ENCODE data around the gene IL16. TPM values are rescaled to one million over a fixed set of nuclear protein-coding genes. Genes with fewer than 3 reads are reported as not detected.

IL16 gene
- total RNA-seq, 1 experiment from 2014 or later: not detected

DNA sequence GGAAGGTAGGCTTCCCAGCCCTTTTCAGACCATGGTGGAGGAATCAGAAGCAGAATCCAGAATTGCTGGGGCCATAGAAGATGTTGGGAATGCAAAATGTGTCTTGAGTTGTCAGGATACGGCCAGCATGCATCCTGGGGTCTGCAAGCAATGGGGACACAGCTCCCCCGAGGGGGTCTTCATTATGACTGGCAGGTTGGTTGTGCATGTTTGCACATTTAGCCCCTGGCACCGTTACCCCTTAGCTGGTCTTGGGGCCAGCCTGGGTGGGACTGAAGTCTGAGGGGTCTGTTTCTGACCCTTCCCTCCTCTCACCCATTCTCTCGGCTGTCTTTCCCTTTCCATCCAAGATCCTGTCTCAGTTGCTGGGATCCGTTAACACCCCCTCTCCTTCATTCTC lies 76.5 kb downstream of the IL16 start:
- Histone ChIP-seq H3K9me3 (replicated peaks) (no peaks in the 10 kb centered on the region), H3K27ac (no peak overlapping the region), H3K27me3 (replicated peaks) (no peaks in the 10 kb centered on the region), H3K4me1 (replicated peaks) (peaks cover 7% of the 10 kb centered on the region; the same call in 1 of the 2 replicates), H3K4me3 (no peak overlapping the region), H3K36me3 (no peaks in the 10 kb centered on the region)
- DNase-seq (ENCODE audit: low read depth in 1 of 2, low spot score in 2 of 2): no peak

DNA sequence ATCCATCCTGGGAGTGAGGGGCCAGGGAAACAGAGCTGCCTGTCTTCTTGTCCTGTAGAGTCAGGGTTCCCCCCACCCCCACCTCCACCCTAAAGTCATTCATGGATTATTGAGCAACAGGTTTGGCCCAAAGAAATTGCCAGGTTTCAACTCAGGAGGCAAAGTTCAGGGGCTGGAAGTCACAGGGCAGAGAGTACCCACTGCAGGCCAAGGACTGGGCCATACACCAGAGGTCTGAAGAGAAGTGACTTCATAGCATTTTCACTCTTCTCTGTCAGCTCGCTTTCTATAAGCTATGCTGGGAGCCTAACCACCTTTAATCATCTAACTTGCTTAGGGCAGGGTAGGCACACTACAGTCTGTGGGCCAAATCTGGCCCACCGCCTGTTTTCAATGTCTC lies 77.2 kb downstream of the IL16 start:
- Histone ChIP-seq H3K36me3 (no peaks in the 10 kb centered on the region), H3K4me1 (replicated peaks) (peaks cover 7% of the 10 kb centered on the region; the same call in 1 of the 2 replicates), H3K27me3 (replicated peaks) (no peaks in the 10 kb centered on the region), H3K27ac (no peak overlapping the region), H3K4me3 (no peak overlapping the region), H3K9me3 (replicated peaks) (no peaks in the 10 kb centered on the region)
- no peak for DNase-seq (ENCODE audit: low read depth in 1 of 2, low spot score in 2 of 2)

DNA sequence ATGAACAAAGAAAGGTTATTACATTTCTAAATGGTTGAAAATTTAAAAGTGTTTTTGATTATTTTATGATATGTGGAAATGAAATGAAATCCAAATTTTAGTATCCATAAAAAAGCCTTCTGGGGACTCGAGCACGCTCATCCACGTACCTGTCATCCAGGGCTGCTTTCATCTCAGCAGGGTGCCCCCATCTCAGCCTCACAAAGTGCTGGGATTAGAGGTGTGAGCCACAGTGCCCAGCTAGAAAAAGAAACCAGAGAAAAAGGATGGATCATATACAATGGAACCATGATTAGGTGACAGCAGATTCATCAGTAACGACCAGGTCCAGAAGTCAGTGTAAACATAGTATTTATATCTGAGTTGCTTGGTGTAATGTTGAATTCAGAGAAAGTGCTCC lies 77.6 kb downstream of the IL16 start:
- peaks cover 7% of the 10 kb centered on the region; the same call in 1 of the 2 replicates for H3K4me1 ChIP-seq (replicated peaks)
- DNase-seq (ENCODE audit: low read depth in 1 of 2, low spot score in 2 of 2): no peak
- no peak overlapping the region for H3K4me3 ChIP-seq
- no peaks in the 10 kb centered on the region for H3K36me3 ChIP-seq
- H3K27me3 ChIP-seq (replicated peaks): no peaks in the 10 kb centered on the region
- H3K27ac ChIP-seq: no peak overlapping the region
- H3K9me3 ChIP-seq (replicated peaks): no peaks in the 10 kb centered on the region

DNA sequence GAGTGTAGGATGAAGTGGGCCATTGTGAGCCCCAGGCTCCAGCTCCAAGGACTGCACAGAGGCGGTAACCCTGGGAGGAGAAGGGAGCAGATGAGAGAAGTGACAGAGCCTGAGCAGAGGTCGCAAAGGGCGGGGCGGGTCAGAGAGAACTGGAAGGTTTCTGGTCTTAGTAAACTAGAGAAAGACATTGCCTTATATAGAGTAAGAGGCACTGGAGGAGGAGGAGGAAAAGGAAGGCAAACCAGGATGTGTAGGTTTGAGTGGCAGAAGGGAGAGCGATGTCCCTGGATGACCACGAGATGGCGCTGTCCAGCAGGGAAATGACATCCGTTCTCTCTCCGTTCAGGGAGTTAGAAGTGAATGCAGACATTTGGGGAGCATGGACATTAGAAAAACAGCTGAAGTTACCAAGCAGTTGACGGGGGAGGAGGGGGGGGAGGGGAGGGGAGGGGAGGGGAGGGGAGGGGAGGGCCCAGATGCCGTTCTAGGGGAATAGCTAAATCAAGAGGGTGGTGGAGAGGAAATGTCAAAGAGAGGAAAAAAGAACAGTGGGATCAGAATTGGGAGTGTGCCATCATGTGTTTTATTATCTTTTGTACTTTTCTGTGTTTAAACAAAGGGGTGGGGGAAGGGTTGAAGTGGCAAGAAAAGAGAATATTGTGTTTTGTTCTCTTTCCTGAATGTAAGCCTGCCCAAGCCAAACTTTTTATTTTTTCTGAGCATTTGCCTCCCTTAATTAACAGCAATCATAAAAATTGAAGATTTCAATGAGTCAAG lies 78.4 kb downstream of the IL16 start:
- no peak overlapping the region for H3K27ac ChIP-seq
- peak; percentile 67 to 75 for DNase-seq (ENCODE audit: low read depth in 1 of 2, low spot score in 2 of 2)
- H3K4me1 ChIP-seq (replicated peaks): peaks cover 13% of the 10 kb centered on the region
- H3K9me3 ChIP-seq (replicated peaks): no peaks in the 10 kb centered on the region
- no peaks in the 10 kb centered on the region for H3K27me3 ChIP-seq (replicated peaks)
- H3K36me3 ChIP-seq: no peaks in the 10 kb centered on the region
- H3K4me3 ChIP-seq: no peak overlapping the region

DNA sequence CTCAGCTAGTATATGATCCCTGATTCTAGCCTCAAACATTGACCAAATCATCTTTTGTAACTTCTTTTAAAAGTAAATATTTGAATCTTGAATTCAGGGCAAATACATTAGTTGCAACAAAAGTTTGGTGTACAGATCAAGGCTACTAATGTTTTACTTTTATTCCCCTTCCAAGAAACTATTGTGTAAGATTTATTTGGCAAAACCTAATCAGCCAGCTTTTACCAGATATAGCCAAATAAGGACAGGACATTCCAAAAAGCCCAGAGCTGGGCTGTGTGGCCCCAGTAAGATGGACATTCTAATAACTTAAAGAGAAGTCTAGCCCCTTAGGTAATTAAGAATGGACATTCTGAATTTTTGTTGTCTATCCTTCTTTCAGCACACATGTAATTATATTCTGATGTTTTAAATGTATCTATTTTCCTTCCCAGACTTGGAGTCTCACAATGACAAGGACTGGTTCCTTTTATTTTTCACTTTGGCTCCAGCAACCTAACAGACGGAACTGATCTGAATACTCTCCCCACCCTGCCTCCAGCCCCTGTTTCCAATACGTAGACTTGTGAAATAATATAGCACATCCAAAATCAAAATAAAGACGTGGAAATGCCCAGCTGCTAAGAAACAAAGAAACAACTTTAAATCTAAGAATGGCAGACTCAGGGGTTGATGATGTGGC lies 79.2 kb downstream of the IL16 start:
- no peaks in the 10 kb centered on the region for H3K9me3 ChIP-seq (replicated peaks)
- H3K4me3 ChIP-seq: no peak overlapping the region
- H3K27me3 ChIP-seq (replicated peaks): no peaks in the 10 kb centered on the region
- DNase-seq (ENCODE audit: low read depth in 1 of 2, low spot score in 2 of 2): no peak
- no peak overlapping the region for H3K27ac ChIP-seq
- peaks cover 18% of the 10 kb centered on the region for H3K4me1 ChIP-seq (replicated peaks)
- no peaks in the 10 kb centered on the region for H3K36me3 ChIP-seq

DNA sequence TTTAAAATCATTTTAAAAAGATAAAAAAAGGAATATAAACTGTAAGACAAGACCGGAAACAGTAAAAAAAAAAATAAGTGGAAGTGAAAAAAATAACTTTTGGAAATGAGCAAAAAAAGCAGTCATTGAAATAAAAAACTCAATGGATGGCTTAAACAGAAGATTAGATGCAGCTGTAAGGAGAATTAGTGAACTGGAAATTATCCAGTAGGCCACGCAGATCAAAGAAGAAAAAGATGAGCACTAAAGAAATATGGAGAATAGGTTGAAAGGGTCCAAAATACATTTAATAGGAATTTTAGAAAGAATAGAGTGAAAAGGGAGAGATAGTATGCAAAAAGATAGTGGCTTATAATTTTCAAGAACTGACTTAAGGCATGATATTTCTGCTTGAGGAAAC lies 80.3 kb downstream of the IL16 start:
- Histone ChIP-seq H3K36me3 (no peaks in the 10 kb centered on the region), H3K4me3 (no peak overlapping the region), H3K9me3 (replicated peaks) (no peaks in the 10 kb centered on the region), H3K27me3 (replicated peaks) (no peaks in the 10 kb centered on the region), H3K27ac (no peak overlapping the region), H3K4me1 (replicated peaks) (peaks cover 18% of the 10 kb centered on the region)
- DNase-seq (ENCODE audit: low read depth in 1 of 2, low spot score in 2 of 2): no peak

DNA sequence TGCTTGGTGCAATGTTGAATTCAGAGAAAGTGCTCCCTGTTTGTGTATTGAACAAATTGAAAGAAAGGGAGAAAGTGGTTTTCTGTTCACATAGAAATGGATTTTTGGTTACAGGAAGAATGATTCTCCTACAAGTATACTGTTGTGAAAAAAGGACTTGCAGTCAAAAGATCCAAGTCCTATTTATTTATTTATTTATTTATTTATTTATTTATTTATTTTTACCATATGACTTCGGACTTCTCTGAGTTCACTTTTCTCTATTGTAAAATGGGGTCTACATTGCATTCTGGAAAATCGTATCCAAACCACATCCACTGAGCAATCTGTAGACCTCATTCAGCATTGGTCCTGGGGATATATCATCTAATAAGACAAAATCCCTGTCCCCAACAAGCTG lies 81.2 kb downstream of the IL16 start:
- no peak for DNase-seq (ENCODE audit: low read depth in 1 of 2, low spot score in 2 of 2)
- peaks cover 18% of the 10 kb centered on the region for H3K4me1 ChIP-seq (replicated peaks)
- no peaks in the 10 kb centered on the region for H3K27me3 ChIP-seq (replicated peaks)
- H3K4me3 ChIP-seq: no peak overlapping the region
- no peaks in the 10 kb centered on the region for H3K36me3 ChIP-seq
- H3K9me3 ChIP-seq (replicated peaks): no peaks in the 10 kb centered on the region
- no peak overlapping the region for H3K27ac ChIP-seq

DNA sequence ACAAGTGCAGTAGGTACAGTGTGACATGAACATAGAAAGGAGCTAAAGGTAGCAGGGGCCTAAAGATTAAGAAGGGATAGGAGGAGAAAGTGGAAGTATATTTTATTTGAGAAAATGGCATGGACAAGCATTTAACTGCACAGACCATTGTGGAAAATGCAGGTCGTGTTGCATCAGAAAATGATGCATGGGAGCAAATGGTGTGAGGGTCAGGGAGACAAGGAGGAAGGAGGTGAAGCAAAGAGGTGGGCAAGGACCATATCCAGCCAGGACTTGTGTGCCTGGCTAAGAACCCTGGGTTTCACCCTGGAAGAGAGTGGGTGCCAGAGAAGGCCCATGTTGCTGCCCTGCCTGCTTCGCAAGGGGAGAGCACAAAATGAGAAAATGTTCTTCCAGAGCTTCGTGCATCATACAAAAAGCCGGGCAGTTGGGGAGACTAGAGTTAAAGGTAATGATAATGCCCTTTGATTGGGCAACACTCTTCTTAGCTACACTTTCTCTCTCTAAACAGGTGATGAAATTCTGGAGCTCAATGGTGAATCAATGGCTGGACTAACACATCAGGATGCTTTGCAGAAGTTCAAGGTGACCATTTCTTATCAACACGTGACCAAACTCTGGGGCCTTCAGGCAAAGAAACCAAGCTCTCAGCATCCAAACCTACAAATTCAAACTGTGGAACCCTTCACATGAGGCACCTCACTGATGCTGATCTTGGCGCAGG lies 81.8 kb downstream of the IL16 start:
- no peaks in the 10 kb centered on the region for H3K9me3 ChIP-seq (replicated peaks)
- peak in 1 of 2 experiments; percentile 15 for DNase-seq (ENCODE audit: low read depth in 1 of 2, low spot score in 2 of 2)
- H3K36me3 ChIP-seq: no peaks in the 10 kb centered on the region
- peaks cover 18% of the 10 kb centered on the region for H3K4me1 ChIP-seq (replicated peaks)
- H3K4me3 ChIP-seq: no peak overlapping the region
- no peak overlapping the region for H3K27ac ChIP-seq
- H3K27me3 ChIP-seq (replicated peaks): no peaks in the 10 kb centered on the region

DNA sequence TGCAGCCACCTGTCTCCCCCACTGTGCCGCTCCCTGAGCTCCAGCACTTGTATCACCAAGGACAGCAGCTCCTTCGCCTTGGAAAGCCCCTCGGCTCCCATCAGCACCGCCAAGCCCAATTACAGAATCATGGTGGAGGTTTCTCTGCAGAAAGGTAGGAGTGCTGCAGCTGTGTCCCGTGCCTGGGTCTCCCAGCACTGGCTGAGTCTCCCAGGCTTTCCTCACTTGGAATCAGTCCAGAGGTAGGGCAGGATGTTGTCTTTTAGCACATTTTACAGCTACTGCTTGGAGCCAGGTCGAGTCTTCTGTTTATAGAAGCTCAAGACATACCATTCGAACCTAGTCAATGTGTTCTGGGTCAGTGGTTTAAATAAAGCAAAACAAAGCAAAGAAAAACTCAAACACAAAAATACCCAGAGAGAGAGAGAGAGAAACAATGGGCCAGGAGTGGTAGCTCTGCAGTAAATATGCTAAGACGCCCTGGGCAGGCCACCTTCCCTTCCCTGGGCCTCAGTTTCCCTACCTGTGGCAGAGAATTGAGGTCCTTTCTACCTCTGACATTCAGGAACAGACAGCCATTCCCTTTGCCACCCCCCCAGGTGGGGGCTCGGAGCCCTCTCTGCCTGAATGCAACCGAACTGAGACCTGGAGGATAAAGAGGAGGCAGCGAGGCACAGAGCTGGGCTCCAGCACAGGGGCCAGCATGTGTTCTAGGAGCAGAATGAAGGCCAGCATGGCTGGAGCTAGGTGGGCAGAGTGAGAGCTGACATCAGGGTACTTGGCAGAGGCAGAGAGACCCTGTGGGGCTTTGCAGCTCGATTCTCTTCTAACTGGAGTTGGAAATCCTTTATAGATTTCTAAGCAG lies 83.2 kb downstream of the IL16 start:
- peak; percentile 60 to 61 for DNase-seq (ENCODE audit: low read depth in 1 of 2, low spot score in 2 of 2)
- Histone ChIP-seq H3K4me3 (no peak overlapping the region), H3K4me1 (replicated peaks) (peaks cover 18% of the 10 kb centered on the region), H3K36me3 (no peaks in the 10 kb centered on the region), H3K27ac (no peak overlapping the region), H3K9me3 (replicated peaks) (no peaks in the 10 kb centered on the region), H3K27me3 (replicated peaks) (no peaks in the 10 kb centered on the region)

DNA sequence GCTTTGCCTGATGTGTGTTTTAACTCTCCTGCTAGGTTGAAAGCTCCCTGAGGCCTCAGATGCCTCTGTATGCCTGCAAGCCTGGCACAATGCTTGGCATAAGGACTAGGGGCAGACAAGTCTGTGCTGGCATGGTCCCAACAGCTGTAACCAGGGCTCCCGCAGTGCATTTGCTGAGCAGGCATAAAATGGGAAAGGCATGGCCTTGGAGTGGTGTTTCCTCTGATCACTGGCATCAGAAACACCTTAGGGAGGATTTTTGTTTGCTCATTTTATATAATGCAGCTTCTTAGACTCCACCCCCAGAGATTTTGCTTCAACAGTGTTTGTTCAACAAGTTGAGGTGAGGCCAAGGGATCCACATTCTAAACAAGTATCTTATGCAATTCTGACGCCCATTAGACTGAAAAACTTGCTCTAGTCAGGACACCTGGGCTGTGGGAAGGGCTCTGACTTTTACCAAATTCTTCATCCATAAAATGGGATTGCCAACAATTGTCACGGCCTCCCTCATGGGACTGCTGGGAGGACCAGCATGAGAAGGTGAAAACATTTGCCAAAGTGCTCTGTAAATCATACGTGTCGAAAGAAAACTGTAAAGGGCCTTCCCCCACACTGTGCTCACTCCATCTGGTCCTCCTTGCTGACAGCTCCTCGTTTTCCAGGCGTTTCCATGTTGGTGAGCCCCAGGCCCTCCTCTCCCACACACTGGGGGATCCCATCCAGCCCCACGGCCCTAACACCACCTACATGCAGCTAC lies 84.2 kb downstream of the IL16 start:
- Histone ChIP-seq H3K9me3 (replicated peaks) (no peaks in the 10 kb centered on the region), H3K36me3 (no peaks in the 10 kb centered on the region), H3K4me1 (replicated peaks) (peaks cover 12% of the 10 kb centered on the region), H3K27ac (no peak overlapping the region), H3K27me3 (replicated peaks) (no peaks in the 10 kb centered on the region), H3K4me3 (no peak overlapping the region)
- peak in 1 of 2 experiments; percentile 31 for DNase-seq (ENCODE audit: low read depth in 1 of 2, low spot score in 2 of 2)

DNA sequence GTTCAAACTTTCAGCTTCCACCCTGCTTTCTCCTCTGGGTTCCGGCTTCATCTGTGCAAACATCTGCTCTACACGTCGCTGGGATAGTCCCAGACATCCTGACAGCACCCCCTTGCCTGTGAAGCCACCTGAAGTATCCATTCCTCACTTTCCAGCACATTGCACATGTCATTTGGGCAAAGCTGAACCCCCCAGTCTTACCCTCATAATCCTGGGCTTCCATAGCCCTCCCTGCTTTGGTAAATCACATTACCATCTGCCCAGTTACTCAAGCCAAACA lies 84.7 kb downstream of the IL16 start:
- Histone ChIP-seq H3K27me3 (replicated peaks) (0 out of 2 replicates have a peak, but pooled peaks cover 3% of the 10 kb centered on the region), H3K27ac (no peak overlapping the region), H3K4me1 (replicated peaks) (peaks cover 12% of the 10 kb centered on the region), H3K36me3 (no peaks in the 10 kb centered on the region), H3K4me3 (no peak overlapping the region), H3K9me3 (replicated peaks) (no peaks in the 10 kb centered on the region)
- DNase-seq (ENCODE audit: low read depth in 1 of 2, low spot score in 2 of 2): no peak

DNA sequence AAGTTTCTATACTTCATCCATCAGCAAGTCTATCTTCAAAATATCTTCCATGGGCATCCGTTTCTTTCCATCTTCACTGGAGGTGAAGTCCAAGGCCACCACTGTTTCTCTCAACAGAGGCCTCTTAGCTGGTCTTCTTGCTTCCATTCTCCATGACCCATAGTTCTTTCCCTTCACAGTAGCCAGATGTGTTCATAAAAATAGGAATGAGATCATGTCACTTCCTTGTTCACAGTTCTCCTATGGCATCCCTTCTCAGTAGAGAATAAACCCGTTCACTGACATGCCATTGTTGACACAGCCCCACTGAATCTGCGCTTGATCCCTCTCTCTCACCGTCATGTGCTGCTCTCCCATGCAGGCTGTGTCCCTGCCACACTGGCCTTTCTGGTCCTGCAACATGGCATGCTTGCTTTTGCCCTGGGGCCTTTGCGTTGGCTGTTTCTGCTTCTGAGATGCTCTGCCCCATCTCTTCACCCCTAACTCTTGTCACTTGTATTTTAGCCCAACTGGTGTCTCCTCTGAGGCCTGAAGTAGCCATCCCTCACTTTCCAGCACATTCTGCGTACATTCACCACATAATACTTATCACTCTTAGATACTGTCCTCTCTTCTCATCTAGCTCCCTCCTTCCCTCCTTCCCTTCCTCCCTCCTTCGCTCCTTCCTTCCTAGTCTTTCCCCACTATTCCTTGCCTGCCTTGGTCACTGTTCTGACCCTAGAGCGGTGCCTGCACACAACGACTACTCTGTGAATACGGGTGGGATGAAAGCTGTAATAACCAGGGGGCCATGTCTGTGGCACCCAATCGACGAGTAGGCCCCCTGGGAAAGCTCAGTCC lies 85.3 kb downstream of the IL16 start:
- H3K4me1 ChIP-seq (replicated peaks): peaks cover 12% of the 10 kb centered on the region
- 0 out of 2 replicates have a peak, but pooled peaks cover 3% of the 10 kb centered on the region for H3K27me3 ChIP-seq (replicated peaks)
- H3K9me3 ChIP-seq (replicated peaks): no peaks in the 10 kb centered on the region
- no peaks in the 10 kb centered on the region for H3K36me3 ChIP-seq
- no peak overlapping the region for H3K27ac ChIP-seq
- no peak overlapping the region for H3K4me3 ChIP-seq
- DNase-seq (ENCODE audit: low read depth in 1 of 2, low spot score in 2 of 2): peak in 1 of 2 experiments; percentile 7

Data from SJSA1 (cell line).